C4-2B (cell line): Measurements from ENCODE around the gene GTF2H4.

Experiments
- ZFX ChIP-seq: fragments of 450-650 bp; IDR thresholded peaks from 2 replicates; pipeline ENCODE4 v1.6.1; 2017
- TF ChIP-seq, protein P1 (sequence below): fragments of 450-650 bp; conservative IDR thresholded peaks from 2 replicates; pipeline ENCODE4 v1.5.1; 2017; ENCODE audit warnings: mild to moderate bottlenecking

DNA sequence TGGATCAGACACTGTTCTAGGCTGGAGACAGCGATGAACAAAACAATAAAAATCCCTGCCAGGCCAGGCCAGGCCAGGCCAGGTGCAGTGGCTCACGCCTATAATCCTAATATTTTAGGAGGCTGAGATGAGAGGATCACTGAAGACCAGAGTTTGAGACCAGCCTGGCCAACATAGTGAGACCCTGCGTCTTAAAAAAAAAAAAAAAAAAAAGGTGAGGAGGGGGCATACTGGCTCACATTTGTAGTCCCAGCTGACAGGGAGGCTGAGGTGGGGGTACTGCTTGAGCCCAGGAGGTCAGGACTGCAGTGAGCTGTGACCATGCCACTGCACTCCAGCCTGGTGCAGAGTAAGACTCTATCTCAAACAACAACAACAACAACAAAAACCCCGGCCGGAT lies 37.3 kb downstream of the GTF2H4 start:
- TF ChIP-seq, protein P1, sequence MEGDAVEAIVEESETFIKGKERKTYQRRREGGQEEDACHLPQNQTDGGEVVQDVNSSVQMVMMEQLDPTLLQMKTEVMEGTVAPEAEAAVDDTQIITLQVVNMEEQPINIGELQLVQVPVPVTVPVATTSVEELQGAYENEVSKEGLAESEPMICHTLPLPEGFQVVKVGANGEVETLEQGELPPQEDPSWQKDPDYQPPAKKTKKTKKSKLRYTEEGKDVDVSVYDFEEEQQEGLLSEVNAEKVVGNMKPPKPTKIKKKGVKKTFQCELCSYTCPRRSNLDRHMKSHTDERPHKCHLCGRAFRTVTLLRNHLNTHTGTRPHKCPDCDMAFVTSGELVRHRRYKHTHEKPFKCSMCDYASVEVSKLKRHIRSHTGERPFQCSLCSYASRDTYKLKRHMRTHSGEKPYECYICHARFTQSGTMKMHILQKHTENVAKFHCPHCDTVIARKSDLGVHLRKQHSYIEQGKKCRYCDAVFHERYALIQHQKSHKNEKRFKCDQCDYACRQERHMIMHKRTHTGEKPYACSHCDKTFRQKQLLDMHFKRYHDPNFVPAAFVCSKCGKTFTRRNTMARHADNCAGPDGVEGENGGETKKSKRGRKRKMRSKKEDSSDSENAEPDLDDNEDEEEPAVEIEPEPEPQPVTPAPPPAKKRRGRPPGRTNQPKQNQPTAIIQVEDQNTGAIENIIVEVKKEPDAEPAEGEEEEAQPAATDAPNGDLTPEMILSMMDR = no peak
- no peak for TF ChIP-seq ZFX
